Chondrocyte (in vitro differentiated cells): ENCODE data around the gene DNM3. TPM values are rescaled to one million over a fixed set of nuclear protein-coding genes. Genes with fewer than 3 reads are reported as not detected.

Experiments used
- DNase-seq: peaks from one replicate; pipeline ENCODE4 v3.0.0; 2021; ENCODE audit warnings: mixed read lengths, low spot score
- H3K27ac Mint-ChIP-seq: one replicate; pipeline ENCODE4 v1.8.0; 2021; ENCODE audit warnings: mild to moderate bottlenecking, moderate library complexity, mixed read lengths; ENCODE audit not compliant: unreplicated experiment
- H3K27me3 Mint-ChIP-seq: 2 replicates; pipeline ENCODE4 v1.8.0; 2021; ENCODE audit warnings: low read depth, mixed read lengths
- H3K36me3 Mint-ChIP-seq: 2 replicates; pipeline ENCODE4 v1.8.0; 2021; ENCODE audit warnings: low read depth, mixed read lengths
- H3K4me1 Mint-ChIP-seq: 2 replicates; pipeline ENCODE4 v1.8.0; 2021; ENCODE audit warnings: low read depth, mild to moderate bottlenecking, mixed read lengths
- H3K4me3 Mint-ChIP-seq: one replicate; pipeline ENCODE4 v1.8.0; 2021; ENCODE audit warnings: mild to moderate bottlenecking, moderate library complexity, mixed read lengths; ENCODE audit not compliant: unreplicated experiment
- H3K9me3 Mint-ChIP-seq: 2 replicates; pipeline ENCODE4 v1.8.0; 2021; ENCODE audit warnings: low read depth, mixed read lengths
- total RNA-seq: library from RNA; stranded (reverse); gene quantifications from 3 replicates; pipeline ENCODE4 v1.2.1, GENCODE V29; 2021
- TF ChIP-seq, protein P1 (sequence below): fragments of 200-600 bp; sonication (generic); IDR thresholded peaks from 2 replicates; pipeline ENCODE4 v1.5.0; 2021; ENCODE audit warnings: antibody characterized with exemption, mild to moderate bottlenecking, moderate library complexity

The DNM3 gene
- total RNA-seq, 1 donor from 2014 or later, result 12.4 TPM

DNA sequence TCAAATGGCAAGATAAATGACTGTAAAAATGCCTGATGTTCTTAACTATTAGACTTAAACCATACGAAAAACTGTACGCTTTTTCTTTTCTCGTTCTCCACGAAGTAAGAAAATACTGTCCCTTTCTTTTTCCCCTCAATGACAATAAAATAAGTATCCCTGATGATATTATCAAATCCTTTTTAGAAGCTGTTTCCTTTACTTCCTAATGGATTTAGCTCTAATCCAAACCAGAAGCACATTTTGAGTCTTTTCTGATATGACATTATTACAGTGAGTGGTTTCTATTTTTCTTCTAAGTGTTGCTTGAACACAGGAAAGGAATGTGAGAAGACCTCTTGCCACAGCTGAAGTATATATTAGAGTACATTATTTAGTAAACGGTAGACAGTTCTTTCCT, 32.4 kb downstream of the DNM3 start:
- H3K27me3 Mint-ChIP-seq, result peaks cover 5% of the 10 kb centered on the region

DNA sequence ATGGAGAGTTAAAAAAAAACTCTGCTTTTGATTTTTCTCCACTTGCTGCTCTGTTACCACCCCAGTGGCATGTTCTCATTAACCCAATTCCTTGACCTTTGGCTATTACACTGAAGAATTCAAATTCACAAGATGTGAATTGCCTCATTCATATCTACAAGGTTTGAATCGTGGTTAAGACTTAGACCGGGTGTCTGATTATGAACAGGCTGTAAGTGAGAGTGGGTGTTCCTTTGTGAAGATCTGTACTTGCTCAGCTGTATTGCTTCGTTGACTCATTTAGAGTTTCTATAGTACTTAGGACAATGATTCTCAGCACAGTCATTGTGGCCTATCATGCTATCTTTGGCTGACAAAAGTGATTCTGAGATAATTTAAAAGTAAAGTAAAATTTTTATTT, 36.4 kb downstream of the DNM3 start:
- Mint-ChIP-seq H3K27ac (no peak overlapping the region), H3K36me3 (no peaks in the 10 kb centered on the region), H3K9me3 (no peaks in the 10 kb centered on the region), H3K4me1 (no peaks in the 10 kb centered on the region), H3K4me3 (no peak overlapping the region), H3K27me3 (no peaks in the 10 kb centered on the region)
- DNase-seq, result no peak
- TF ChIP-seq, protein P1, sequence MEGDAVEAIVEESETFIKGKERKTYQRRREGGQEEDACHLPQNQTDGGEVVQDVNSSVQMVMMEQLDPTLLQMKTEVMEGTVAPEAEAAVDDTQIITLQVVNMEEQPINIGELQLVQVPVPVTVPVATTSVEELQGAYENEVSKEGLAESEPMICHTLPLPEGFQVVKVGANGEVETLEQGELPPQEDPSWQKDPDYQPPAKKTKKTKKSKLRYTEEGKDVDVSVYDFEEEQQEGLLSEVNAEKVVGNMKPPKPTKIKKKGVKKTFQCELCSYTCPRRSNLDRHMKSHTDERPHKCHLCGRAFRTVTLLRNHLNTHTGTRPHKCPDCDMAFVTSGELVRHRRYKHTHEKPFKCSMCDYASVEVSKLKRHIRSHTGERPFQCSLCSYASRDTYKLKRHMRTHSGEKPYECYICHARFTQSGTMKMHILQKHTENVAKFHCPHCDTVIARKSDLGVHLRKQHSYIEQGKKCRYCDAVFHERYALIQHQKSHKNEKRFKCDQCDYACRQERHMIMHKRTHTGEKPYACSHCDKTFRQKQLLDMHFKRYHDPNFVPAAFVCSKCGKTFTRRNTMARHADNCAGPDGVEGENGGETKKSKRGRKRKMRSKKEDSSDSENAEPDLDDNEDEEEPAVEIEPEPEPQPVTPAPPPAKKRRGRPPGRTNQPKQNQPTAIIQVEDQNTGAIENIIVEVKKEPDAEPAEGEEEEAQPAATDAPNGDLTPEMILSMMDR, result no peak

More for the DNA sequence above, 32.4 kb downstream of the DNM3 start:
- H3K4me3 Mint-ChIP-seq, result no peak overlapping the region
- H3K4me1 Mint-ChIP-seq, result peaks cover 6% of the 10 kb centered on the region
- TF ChIP-seq, protein P1, result no peak
- no peak overlapping the region for H3K27ac Mint-ChIP-seq
- no peaks in the 10 kb centered on the region for H3K36me3 Mint-ChIP-seq
- no peaks in the 10 kb centered on the region for H3K9me3 Mint-ChIP-seq
- no peak for DNase-seq

- TF ChIP-seq, protein P1, result no peak
These were observed 38.3 kb downstream of the DNM3 start for GRCh38 chr1:171879556-171879955.

GRCh38 chr1:171881442-171881841, 40.1 kb downstream of the DNM3 start:
- Mint-ChIP-seq H3K4me3 (no peak overlapping the region), H3K27me3 (no peaks in the 10 kb centered on the region), H3K27ac (no peak overlapping the region), H3K4me1 (no peaks in the 10 kb centered on the region), H3K36me3 (no peaks in the 10 kb centered on the region), H3K9me3 (no peaks in the 10 kb centered on the region)
- no peak for DNase-seq
- TF ChIP-seq, protein P1, result no peak

More at GRCh38 chr1:171879556-171879955, 38.3 kb downstream of the DNM3 start:
- Mint-ChIP-seq H3K4me1 (no peaks in the 10 kb centered on the region), H3K9me3 (no peaks in the 10 kb centered on the region), H3K27ac (no peak overlapping the region), H3K36me3 (no peaks in the 10 kb centered on the region), H3K4me3 (no peak overlapping the region), H3K27me3 (no peaks in the 10 kb centered on the region)
- DNase-seq, result no peak

- Mint-ChIP-seq H3K9me3 (peaks cover 3% of the 10 kb centered on the region), H3K27ac (no peak overlapping the region), H3K4me3 (no peak overlapping the region), H3K4me1 (no peaks in the 10 kb centered on the region), H3K27me3 (no peaks in the 10 kb centered on the region), H3K36me3 (no peaks in the 10 kb centered on the region)
- DNase-seq, result no peak
- TF ChIP-seq, protein P1, result no peak
These were observed 42.6 kb downstream of the DNM3 start for GRCh38 chr1:171883849-171884248.
